Kidney glomerular epithelial cell (primary cell): ENCODE results near the gene RAP2B.

ENCODE experiments used
- DNase-seq: peaks from one replicate; lab custom pipeline; 2025; lab: John Stamatoyannopoulos, UW

Gene RAP2B

DNA sequence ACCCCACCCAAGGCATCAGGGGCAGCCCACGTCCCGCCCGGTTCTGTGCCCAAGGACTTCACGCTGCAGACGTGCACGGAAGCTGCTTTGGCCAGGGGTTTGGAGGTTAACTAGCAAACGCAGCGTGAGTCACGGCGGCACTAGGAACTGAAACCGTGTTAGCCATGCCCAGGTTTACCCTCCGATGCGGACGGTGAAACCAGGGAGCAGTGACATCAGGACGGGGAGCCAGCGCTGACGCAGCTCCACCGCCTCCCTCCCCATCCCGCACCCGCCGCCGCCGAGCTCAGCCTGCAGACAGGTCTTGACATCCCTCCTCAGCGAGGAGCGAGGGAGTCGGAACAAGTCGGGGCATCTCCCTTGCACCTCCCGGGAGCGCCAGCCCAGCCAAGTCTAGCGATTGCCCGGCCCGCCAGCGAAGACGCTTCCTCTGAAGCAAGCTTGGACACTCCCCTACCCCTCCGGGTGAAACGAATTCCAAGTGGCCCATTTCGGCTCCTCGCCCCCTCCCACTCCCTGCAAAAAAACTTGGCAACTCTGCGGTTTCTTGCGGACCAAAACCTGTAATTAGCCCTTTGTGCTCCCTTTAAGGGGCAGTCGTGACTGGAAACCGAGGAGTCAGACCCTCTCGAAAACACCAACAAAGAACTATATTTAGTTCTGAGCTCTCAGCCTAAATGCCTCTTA, 1.4 kb upstream of the RAP2B start:
- peak; percentile 90 for DNase-seq

GRCh38 chr3:153161138-153161713, 800 bp upstream of the RAP2B start:
- DNase-seq: peak; percentile 100

GRCh38 chr3:153162513-153163392, 727 bp downstream of the RAP2B start:
- DNase-seq: no peak

- no peak for DNase-seq
Measured at GRCh38 chr3:153163393-153163724, 1.3 kb downstream of the RAP2B start.

DNA sequence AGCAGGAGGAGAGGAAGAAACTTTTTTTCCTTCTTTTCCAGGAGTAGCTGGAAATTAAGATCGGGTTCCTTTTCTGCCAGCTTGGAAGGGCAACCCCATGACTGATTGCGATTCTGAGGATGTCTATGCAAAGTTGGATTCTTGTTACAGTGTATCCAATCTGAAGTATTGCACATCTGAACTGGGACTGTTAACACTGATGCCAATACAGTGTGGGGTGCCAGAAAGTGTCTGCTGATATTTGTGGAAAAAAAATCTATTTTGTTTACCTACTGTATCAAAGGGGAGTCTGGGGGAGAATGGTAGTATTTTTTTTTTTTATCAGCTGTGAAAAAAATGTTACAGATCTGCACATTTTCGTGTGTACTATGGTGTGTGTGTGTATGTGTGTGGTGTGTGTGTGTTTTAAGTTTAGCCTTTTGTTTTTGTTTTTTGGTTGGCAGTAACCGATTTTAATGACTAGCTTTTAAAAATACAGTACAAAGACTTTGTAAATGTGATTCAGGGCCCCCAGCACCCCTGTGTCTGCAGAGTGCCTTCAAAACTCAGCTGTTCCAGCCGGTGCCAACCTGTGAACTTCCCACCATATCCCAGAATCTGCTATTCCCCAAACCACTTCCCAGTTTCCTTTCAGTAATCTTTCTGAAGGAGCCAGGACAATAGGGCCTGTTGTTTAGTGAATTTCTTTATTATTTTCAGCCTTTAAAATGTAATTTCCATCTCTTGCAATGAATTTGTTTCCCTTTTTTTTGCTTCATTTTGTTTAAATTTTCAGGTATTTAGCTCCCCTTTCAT, 1.9 kb downstream of the RAP2B start:
- DNase-seq: no peak

- no peak for DNase-seq
Measured at GRCh38 chr3:153165261-153165681, 3.2 kb downstream of the RAP2B start.

DNA sequence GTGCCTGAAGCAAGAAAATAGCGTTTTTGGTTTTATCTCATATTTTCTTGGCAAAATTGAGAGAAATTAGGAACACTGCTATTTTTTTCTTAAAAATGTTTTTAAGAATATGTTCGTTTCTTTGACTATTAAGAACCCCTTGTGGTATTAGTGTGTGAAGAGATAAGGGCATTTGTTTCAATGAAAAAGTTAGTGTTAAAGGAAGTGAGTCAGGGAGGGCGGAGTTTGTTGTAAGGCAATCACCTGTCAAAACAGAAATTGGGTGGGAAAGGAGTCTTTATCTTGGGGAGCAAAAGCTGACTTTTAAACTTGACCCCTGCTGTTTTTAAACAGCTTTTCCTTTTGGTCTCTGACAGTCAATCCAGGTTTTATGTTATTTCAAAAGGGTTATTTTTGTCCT, 4.2 kb downstream of the RAP2B start:
- no peak for DNase-seq

DNA sequence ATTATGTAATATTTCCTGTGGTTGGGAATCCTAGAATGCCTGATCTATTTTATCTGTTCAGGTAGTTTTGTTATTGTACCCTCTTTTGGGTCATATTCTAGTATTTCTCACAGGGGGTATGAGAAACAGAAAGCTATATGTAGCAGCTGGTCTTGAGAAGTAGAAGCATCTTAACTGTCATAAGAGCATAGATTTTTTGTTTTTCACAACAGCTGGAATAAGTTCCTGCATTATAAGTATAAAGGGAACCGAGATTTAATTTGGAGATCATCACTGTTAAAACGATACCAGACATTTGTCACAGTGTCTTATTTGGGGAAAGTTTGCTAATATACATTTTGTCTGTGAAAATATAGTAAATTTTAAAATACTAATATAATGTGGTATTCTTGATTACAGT, 4.8 kb downstream of the RAP2B start:
- DNase-seq: no peak

DNA sequence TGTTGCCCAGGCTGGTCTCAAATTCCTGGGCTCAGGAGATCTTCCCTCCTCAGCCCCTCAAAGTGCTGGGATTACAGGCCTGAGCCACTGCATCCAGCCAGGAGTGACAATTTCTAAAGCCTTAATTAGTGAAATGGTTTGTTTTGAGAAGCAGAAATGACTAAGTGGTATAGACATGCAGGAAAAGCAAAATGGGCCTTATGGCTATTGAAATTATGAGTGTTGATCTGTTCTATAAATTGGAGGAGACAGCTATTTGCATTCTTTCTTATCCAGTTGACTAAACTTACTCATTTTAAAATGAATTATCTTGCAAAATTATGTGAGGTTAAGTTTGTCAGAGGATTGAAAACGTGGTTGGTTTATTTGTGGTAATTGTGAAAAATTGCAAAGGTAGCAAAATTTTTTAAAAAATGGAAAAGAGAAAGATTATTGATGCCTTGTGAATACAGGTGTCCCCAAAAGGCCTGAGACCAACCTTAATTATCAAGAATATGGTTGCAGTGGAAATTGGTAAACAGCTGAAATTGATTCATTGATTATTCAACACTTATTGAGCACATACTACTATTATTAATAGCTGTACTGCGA, 7.9 kb downstream of the RAP2B start:
- DNase-seq: no peak

DNA sequence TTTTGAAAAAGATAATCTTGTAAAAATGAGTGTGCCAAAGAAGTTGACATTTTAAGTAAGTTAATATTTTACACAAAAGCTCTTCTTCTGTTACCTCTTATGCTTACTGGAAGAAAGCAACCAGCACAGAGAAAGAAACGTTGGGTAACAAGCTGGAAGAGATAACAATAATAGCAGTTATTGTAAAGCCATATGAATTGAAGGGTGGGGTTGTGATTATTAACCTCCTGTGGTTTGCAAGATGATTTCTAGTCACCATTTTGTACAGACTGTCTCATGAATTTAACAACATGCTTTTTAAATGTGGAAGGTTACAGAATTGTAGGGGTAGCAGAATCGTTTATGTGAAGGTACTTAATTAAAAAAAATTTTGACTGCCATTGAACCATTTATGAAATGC, 9.2 kb downstream of the RAP2B start:
- no peak for DNase-seq

DNA sequence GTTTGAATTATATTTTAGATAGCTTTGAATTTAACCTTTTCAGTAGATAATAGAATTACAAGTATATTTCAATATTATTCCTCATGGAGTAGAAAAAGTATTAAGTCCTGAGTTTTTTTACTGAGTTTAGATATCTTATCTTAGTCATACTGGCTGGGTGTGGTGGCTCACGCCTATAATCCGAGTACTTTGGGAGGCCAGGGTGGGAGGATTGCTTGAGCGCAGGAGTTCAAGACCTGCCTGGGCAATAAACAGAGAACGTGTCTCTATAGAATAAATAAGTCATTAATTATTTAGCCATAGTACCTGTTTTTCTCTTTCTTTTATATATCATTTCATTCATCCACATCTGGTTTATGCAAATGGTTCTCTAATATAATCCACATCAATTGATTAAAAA, 9.9 kb downstream of the RAP2B start:
- no peak for DNase-seq

GRCh38 chr3:153172796-153173757, 11.1 kb downstream of the RAP2B start:
- DNase-seq: no peak

DNA sequence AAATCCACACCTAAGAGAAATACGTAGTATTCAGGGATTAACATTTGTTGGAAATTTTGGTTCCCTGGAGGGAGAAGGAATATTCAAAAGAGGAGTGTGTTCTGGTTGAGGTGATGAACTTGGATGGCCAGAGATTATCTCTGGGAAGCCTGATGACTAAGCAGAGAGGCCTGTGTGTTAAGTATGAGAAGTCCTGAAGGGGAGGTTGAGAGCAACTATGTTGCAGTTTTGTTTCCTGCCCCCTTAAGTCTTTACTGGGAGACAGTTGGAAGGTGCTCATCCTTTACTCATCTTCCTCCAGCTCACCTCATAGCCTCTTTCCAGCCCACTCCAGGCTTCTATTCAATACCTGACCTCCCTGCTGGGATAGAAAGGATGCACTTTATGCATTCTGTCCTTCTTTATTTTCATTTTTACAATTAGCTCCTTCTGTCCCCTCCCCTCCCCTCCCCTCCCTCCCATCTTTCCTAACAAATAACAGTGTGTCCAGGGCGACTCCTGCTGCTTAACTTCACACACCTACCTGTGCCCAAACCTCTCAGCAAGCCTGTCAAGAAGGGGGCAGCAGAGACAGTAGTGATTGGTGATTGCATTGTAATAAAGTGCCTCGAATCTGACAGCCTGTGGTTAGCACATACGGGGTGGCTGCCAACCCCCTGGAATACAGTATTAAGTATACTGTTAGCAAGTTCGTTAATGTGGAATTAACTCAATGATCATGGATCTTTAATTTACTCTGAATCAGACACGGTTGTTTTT, 11.9 kb downstream of the RAP2B start:
- DNase-seq: no peak

DNA sequence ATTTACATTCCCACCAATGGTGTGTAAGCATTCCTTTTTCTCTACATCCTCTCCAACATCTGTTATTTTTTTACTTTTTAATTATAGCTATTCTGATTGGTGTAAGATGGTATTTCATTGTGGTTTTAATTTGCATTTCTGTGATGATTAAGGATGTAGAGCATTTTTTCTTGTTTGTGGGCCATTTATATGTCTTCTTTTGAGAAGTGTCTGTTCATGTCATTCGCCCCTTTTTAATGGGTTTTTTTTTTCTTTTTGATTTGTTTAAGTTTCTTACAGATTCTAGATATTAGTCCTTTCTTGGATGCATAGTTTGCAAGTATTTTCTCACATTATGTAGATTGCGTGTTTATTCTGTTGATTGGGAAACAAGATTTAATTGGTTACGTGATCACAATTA, 14.2 kb downstream of the RAP2B start:
- DNase-seq: no peak

DNA sequence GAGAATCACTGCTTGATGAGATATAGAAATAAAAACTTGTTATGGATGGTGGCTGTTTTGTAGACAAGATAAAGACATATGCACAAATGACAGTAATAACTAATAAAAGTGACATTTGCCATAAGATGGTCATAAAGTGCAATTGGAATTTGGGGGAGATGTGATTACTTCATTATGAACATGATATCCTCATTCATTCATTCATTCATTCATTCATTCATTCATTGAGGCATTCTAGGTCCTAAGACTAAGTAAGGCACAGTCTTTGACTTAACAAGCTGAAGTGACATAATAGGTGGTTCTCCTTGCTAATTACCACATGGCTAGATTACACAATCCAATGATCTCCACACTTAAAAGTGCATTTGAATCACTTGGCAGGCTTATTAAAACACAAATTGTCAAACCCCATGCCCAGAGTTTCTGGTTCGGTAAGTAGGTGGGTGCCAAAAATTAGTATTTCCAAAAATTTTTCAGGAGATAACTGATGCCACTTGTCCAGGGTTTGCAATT, 18.9 kb downstream of the RAP2B start:
- DNase-seq: no peak

DNA sequence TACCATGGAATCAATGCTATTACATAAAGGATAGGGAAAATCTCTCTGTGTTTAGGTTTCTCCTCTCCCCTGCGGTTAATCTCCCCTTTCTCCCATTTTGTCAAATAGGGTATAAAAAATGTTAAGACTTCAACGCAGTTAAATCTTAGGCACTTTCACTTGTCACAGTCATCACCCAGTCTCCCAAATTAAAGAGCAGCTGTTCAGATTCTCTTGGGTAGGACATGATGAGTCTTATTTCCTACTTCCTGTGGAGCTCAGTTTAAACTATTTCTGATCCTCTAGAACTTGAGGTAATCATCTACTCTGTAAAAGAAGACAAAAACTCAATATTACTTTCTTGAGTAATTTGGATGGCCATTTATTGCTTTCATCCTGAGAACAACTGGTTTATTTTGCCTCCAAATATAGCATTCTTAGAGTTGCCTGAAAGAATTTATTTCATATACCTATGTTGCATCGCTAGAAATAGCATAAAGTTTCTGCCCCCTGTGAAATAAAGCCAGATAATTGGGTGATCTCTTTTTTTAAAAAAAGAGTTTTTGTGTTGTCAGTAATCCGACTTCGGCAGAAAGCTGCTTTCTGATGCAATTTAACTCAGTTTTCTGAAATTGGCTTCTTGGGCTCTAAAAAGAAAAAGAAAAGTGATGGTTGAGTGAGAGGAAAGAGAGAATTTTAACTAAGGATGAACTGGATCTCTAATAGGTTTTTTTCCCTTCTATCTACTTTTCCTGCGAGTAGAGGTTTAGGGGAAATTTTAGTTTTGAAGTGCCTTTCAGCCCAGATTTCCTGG, 20.7 kb downstream of the RAP2B start:
- DNase-seq: no peak

- DNase-seq: no peak
Measured at GRCh38 chr3:153190923-153191322, 28.9 kb downstream of the RAP2B start.

GRCh38 chr3:153192327-153192726, 30.3 kb downstream of the RAP2B start:
- DNase-seq: no peak
